CD4-positive, alpha-beta T cell treated with Interferon gamma for 1 hour (primary cell): ENCODE measurements around the gene ST8SIA5.
"Not testable (repeated sequence)": the region's sequence is repeated elsewhere in the genome, so short reads cannot be mapped to it uniquely, and the experiment has no call there.

Experiments
- DNase-seq: peaks from one replicate; pipeline ENCODE4 v3.0.0-alpha.2; 2020

The ST8SIA5 gene

GRCh38 chr18:46756559-46757201 is at the start of gene ST8SIA5:
TSS of gene ST8SIA5 (minus strand) at chr18:46757053. CDS start at chr18:46756508, 545 bp downstream.
- no peak for DNase-seq

GRCh38 chr18:46795945-46796344 is 39.1 kb upstream of the ST8SIA5 start:
- DNase-seq, result not testable (repeated sequence)

GRCh38 chr18:46794607-46795006 is 37.8 kb upstream of the ST8SIA5 start:
- no peak for DNase-seq

- DNase-seq, result no peak
Observed at GRCh38 chr18:46793565-46793964, 36.7 kb upstream of the ST8SIA5 start.

GRCh38 chr18:46789088-46789487 is 32.2 kb upstream of the ST8SIA5 start:
- DNase-seq, result no peak

GRCh38 chr18:46787674-46788073 is 30.8 kb upstream of the ST8SIA5 start:
- DNase-seq, result no peak

- DNase-seq, result no peak
Observed at GRCh38 chr18:46772357-46772756, 15.5 kb upstream of the ST8SIA5 start.

GRCh38 chr18:46771141-46771540 is 14.3 kb upstream of the ST8SIA5 start:
- no peak for DNase-seq

- DNase-seq, result no peak
Observed at GRCh38 chr18:46770708-46771107, 13.9 kb upstream of the ST8SIA5 start.

- no peak for DNase-seq
Observed at GRCh38 chr18:46768166-46768921, 11.5 kb upstream of the ST8SIA5 start.

- no peak for DNase-seq
Observed at GRCh38 chr18:46767217-46767616, 10.4 kb upstream of the ST8SIA5 start.

- DNase-seq, result no peak
Observed at GRCh38 chr18:46764586-46764985, 7.7 kb upstream of the ST8SIA5 start.

- DNase-seq, result no peak
Observed at GRCh38 chr18:46761059-46761769, 4.4 kb upstream of the ST8SIA5 start.

GRCh38 chr18:46759890-46760289 is 3.0 kb upstream of the ST8SIA5 start:
- DNase-seq, result no peak

- DNase-seq, result no peak
Observed at GRCh38 chr18:46756025-46756558, 761 bp downstream of the ST8SIA5 start.

GRCh38 chr18:46755315-46756024 is 1.4 kb downstream of the ST8SIA5 start:
- no peak for DNase-seq

- no peak for DNase-seq
Observed at GRCh38 chr18:46754661-46755292, 2.1 kb downstream of the ST8SIA5 start.

- no peak for DNase-seq
Observed at GRCh38 chr18:46754188-46754587, 2.7 kb downstream of the ST8SIA5 start.

- no peak for DNase-seq
Observed at GRCh38 chr18:46751882-46752281, 5.0 kb downstream of the ST8SIA5 start.

- DNase-seq, result no peak
Observed at GRCh38 chr18:46750626-46751025, 6.2 kb downstream of the ST8SIA5 start.

GRCh38 chr18:46748466-46748865 is 8.4 kb downstream of the ST8SIA5 start:
- no peak for DNase-seq

GRCh38 chr18:46740046-46740445 is 16.8 kb downstream of the ST8SIA5 start:
- DNase-seq, result no peak
